ENCODE results near the gene BCAR1.

Gene BCAR1

DNA sequence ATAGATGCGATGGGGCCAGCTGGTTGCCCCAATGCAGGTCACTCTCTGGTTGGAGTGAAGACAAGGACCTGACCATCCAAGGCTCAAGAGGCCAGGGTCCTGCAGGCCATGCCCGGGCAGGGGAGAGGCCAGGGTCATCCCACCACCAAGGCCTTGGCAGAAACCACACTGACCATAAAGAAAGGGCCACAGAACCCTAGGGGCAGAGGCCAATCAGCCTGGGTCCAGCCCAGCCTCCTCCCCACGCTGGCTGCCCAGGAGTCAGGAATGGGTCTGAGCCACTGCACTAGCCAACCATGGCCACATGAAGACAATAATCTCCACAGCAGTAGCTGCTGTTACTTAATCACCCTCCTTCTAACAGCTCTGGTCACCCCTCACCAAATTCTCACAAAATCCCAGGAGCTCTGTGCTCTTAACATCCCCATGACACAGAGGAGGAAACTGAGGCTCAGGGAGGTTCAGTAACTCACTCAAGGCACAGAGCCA, 10.2 kb upstream of the BCAR1 start:
- Histone ChIP-seq H3K4me1 (ENCODE audit: control insufficient read depth, insufficient read depth, low read length) (peaks cover 56% of the 10 kb centered on the region), H3K36me3 (ENCODE audit: insufficient read depth, low read length) (peaks cover 34% of the 10 kb centered on the region), H3K9me3 (replicated peaks; ENCODE audit: low read length) (no peaks in the 10 kb centered on the region)

DNA sequence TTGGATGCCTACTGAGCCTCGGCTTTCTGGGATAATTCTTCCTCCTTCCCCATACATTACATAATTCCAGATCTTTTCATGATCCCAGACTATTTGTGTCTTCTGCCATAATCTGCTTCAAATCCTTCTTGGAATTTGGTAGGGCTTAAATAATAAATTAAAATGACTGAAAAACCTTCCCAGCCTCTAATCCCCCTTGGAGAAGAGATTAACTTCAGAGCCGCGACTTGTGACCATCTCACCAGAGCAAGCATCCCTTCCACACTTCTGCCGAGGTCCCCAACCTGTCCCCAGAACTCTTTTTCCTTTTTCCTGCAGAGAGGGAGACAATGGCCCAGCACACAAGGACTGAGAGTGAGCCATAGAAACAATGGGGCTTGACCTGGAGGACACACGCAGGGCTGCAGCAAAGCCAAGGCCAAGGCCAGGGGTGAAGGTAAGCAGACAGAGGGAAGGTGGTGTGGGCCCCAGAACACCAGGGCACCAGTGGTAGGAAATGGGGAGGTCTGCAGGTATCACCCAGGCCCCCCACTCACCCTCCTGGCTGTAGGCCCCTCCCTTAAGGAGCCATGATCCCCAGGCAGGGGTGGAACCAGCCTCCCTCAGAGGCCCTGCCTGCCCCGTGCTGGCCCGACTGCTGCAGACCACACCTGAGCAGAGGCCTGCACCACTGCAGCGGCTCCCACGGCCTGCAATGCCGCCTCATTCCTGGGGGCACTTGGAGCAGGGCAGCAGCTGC, 9.6 kb upstream of the BCAR1 start:
- Histone ChIP-seq H3K4me1 (ENCODE audit: control insufficient read depth, insufficient read depth, low read length) (peaks cover 56% of the 10 kb centered on the region), H3K9me3 (replicated peaks; ENCODE audit: low read length) (no peaks in the 10 kb centered on the region), H3K4me3 (ENCODE audit: low read length) (no peak overlapping the region), H3K4me2 (ENCODE audit: low read length) (no peak overlapping the region), H3K27me3 (ENCODE audit: control insufficient read depth, insufficient read depth, low read length) (no peaks in the 10 kb centered on the region), H3K9ac (ENCODE audit: low read depth, low read length) (no peak overlapping the region), H3K36me3 (ENCODE audit: insufficient read depth, low read length) (peaks cover 34% of the 10 kb centered on the region)

More for the DNA sequence above, 10.2 kb upstream of the BCAR1 start:
- no peak overlapping the region for H3K4me2 ChIP-seq (ENCODE audit: low read length)
- H3K9ac ChIP-seq (ENCODE audit: low read depth, low read length): no peak overlapping the region
- H3K4me3 ChIP-seq (ENCODE audit: low read length): no peak overlapping the region
- H3K27me3 ChIP-seq (ENCODE audit: control insufficient read depth, insufficient read depth, low read length): no peaks in the 10 kb centered on the region

DNA sequence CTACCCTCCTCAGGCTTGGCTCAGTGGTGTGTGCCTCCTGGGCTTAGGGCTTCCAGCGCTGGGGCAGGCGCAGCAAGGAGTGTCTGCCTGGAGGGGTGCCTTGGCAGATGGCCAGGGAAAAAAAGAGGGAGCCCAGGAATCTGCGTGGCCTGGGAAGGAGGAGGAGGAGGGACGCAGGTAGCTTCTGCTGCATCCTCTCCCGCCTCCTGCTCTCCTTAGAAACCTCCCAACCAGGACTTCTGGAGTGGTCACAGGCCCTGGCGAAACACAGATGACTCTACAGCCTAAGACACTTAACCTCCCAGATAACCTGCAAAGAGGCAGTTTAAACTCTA, 7.3 kb upstream of the BCAR1 start:
- Histone ChIP-seq H3K27me3 (ENCODE audit: control insufficient read depth, insufficient read depth, low read length) (no peaks in the 10 kb centered on the region), H3K4me2 (ENCODE audit: low read length) (no peak overlapping the region)

DNA sequence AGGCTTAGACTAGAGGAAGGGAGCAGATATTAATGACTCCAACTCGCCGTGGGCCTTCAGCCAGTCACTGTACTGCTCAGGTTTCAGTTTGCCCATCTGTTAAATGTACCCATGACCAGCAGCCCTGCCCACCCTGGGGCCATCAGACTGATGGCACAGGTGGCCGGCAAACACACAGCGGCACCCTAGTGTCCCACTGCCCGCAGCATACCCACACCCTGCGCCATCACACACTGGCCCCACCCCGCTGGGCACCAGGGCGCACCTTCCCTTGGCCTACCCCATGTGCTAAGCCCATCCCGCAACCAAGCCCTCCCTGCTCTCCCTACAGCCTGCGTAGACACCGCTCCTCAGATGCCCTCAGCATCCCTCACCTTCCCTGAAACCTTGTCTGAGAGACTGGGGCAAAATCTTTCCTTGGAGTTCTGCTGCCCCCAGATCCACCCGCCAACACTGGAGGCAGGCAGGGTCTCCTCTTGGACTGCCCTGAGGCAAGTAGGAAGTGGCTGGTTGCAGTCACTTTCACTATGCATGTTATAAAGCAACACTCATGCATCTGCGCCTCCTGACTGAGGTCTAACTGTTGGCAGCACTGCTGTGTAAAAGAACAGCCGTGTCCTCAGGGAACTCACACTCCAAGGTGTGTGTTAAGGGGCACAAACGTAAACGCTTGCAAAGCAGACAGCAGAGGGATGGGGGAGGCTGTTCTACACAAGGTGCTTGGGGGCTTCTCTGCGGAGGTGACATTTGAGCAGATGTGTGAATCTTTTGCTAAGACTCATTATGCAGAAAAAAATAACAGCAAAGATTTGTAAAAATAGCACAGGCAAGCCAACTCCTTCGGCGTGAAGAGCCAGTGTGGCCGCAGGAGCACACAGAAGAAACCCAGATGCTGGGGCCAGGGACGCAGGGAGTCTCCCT, 6.7 kb upstream of the BCAR1 start:
- peak overlapping the region; percentile 20 for H3K4me2 ChIP-seq (ENCODE audit: low read length)
- H3K4me1 ChIP-seq (ENCODE audit: control insufficient read depth, insufficient read depth, low read length): peaks cover 63% of the 10 kb centered on the region
- H3K9ac ChIP-seq (ENCODE audit: low read depth, low read length): no peak overlapping the region
- H3K9me3 ChIP-seq (replicated peaks; ENCODE audit: low read length): no peaks in the 10 kb centered on the region
- H3K27me3 ChIP-seq (ENCODE audit: control insufficient read depth, insufficient read depth, low read length): no peaks in the 10 kb centered on the region
- H3K4me3 ChIP-seq (ENCODE audit: low read length): no peak overlapping the region
- H3K36me3 ChIP-seq (ENCODE audit: insufficient read depth, low read length): peaks cover 29% of the 10 kb centered on the region

More for the DNA sequence above, 7.3 kb upstream of the BCAR1 start:
- H3K36me3 ChIP-seq (ENCODE audit: insufficient read depth, low read length): peaks cover 34% of the 10 kb centered on the region
- peaks cover 63% of the 10 kb centered on the region for H3K4me1 ChIP-seq (ENCODE audit: control insufficient read depth, insufficient read depth, low read length)
- H3K9me3 ChIP-seq (replicated peaks; ENCODE audit: low read length): no peaks in the 10 kb centered on the region
- no peak overlapping the region for H3K4me3 ChIP-seq (ENCODE audit: low read length)
- H3K9ac ChIP-seq (ENCODE audit: low read depth, low read length): no peak overlapping the region

DNA sequence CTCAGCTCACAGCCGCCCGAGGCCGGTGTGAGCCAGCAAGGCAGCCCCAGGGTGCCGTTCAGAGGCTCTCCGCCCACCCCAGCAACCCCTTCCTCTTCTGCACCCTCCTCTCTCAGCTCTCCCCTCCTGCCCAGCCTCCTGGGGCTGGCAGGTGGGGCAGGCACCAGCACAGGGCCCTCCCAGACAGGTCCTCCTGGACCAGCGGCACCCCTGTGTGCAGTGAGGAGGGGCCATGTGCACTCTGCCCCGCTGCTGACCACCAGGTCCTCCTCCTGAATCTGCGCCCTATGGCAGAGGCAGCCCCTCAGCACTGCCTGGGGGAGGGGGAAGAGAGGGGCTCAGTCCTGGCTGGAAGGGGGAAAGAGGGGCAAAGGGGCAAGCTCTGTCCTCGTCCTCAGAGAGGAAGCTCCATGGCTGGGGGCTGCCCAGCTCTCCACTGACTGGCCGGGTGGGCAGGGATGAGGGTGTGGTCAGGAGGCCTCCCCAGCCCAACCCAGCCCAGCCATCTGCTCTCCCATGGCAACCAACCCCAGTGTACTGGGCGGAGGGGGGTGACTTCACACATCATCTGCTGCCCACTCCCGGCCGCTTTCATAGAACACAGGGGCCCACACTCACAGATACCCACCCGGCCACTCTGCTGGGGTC, 5.4 kb upstream of the BCAR1 start:
- peak overlapping the region; percentile 18 for H3K4me2 ChIP-seq (ENCODE audit: low read length)
- peaks cover 22% of the 10 kb centered on the region for H3K36me3 ChIP-seq (ENCODE audit: insufficient read depth, low read length)
- no peak overlapping the region for H3K4me3 ChIP-seq (ENCODE audit: low read length)
- H3K27me3 ChIP-seq (ENCODE audit: control insufficient read depth, insufficient read depth, low read length): no peaks in the 10 kb centered on the region
- peaks cover 63% of the 10 kb centered on the region for H3K4me1 ChIP-seq (ENCODE audit: control insufficient read depth, insufficient read depth, low read length)
- H3K9me3 ChIP-seq (replicated peaks; ENCODE audit: low read length): no peaks in the 10 kb centered on the region
- peak overlapping the region; percentile 48 for H3K9ac ChIP-seq (ENCODE audit: low read depth, low read length)

DNA sequence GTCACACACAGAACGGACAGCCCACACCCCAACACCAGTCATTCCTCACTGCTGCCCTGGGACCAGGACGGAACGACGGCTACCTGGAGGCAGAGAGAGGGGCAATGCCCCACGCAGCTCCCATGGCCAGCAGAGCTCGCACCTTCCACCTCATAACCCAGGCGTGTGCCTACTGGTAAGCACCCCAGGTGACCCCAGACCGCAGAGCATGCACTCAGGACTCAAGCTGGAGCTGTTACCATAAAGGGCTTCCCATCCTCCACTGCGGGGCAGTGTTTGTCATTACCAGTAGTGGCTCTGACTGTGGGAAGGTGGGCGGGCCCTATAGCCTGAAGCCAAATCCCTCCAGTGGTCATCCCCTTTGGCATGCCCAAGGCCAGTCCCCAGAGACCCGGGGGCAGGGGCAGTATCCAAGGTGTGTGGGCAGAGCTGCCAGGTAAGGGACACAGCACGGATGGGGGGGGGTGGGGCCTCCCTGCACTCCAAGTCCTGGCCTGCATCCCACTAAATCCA, 4.7 kb upstream of the BCAR1 start:
- Histone ChIP-seq H3K4me3 (ENCODE audit: low read length) (no peak overlapping the region), H3K4me2 (ENCODE audit: low read length) (no peak overlapping the region), H3K27me3 (ENCODE audit: control insufficient read depth, insufficient read depth, low read length) (no peaks in the 10 kb centered on the region), H3K36me3 (ENCODE audit: insufficient read depth, low read length) (peaks cover 20% of the 10 kb centered on the region), H3K9ac (ENCODE audit: low read depth, low read length) (peak overlapping the region; percentile 14), H3K9me3 (replicated peaks; ENCODE audit: low read length) (no peaks in the 10 kb centered on the region), H3K4me1 (ENCODE audit: control insufficient read depth, insufficient read depth, low read length) (peaks cover 63% of the 10 kb centered on the region)

DNA sequence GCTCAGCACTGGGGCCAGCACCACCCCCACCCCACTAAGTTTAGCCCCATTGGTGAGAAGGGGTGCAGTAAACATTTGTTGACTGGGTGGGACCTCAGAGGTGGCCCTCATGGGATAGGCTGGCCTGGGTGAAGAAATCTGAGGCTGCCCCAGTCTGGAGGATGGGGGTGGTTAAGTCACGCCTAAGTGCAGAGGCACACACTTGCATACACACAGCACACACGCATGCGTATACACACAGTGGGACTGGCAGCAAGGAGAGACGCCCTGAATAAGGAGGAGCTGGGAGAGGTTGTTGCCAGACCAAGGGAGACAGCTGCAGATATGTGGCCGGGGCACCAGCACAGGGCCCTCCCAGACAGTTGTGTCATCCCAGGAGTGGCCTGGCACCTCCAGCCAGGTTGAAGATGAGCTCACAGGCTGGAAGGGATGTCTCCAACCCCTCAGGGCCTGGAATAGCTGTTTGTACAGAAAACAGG, 3.0 kb upstream of the BCAR1 start:
- Histone ChIP-seq H3K4me3 (ENCODE audit: low read length) (peak overlapping the region; percentile 30), H3K4me2 (ENCODE audit: low read length) (peak overlapping the region; percentile 75), H3K27me3 (ENCODE audit: control insufficient read depth, insufficient read depth, low read length) (no peaks in the 10 kb centered on the region), H3K36me3 (ENCODE audit: insufficient read depth, low read length) (peaks cover 20% of the 10 kb centered on the region), H3K9me3 (replicated peaks; ENCODE audit: low read length) (no peaks in the 10 kb centered on the region), H3K9ac (ENCODE audit: low read depth, low read length) (peak overlapping the region; percentile 73), H3K4me1 (ENCODE audit: control insufficient read depth, insufficient read depth, low read length) (peaks cover 69% of the 10 kb centered on the region)

DNA sequence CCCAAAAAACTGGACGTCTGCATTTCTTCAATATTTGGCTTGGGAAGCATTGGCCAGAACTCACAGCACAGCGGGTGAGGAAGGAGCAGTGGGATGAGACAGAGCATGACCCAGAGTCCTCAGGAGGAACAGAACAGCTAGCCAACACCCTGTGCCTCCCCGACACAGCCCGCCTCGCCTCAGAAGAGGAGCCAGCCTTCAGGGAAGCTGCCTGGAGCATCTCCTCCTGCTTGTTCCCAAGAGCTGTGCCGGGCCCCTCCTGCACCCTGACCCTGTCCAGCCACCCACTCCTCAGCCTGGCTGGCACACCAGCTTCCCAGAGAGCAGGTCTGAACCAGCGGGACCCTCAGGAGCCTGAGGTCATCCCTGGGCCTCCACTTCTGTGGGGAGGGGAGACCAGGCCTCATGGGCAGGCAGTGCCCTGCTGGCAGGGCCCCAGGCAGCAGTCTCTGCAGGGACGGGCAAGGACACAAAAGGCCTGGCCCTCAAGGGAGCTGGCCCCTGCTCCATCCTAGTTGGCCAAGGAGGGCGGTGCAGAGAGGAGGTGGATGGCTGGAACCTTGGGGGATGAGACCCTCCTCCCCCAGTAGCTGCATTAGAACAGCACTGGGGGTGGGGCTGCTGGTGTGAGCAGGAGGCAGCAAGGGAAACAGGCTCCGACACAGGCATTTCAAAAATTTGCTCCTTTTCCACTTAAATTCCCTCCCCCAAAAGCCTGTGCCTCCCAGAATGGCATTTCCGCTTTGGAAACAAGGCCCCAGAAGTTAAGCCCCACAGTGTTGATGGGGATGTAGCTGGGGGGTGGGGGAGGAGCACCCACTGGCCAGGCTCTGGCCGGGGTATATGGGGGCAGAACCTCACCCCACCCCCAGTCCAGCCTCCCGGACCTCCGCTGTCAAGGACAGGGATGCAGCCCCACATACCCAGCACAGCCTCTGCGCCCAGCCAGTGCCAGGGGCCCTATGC, 1.8 kb upstream of the BCAR1 start:
- peak overlapping the region; percentile 49 for H3K4me3 ChIP-seq (ENCODE audit: low read length)
- peaks cover 81% of the 10 kb centered on the region for H3K4me1 ChIP-seq (ENCODE audit: control insufficient read depth, insufficient read depth, low read length)
- H3K27me3 ChIP-seq (ENCODE audit: control insufficient read depth, insufficient read depth, low read length): no peaks in the 10 kb centered on the region
- H3K9ac ChIP-seq (ENCODE audit: low read depth, low read length): peak overlapping the region; percentile 73
- no peaks in the 10 kb centered on the region for H3K9me3 ChIP-seq (replicated peaks; ENCODE audit: low read length)
- peaks cover 15% of the 10 kb centered on the region for H3K36me3 ChIP-seq (ENCODE audit: insufficient read depth, low read length)
- peak overlapping the region; percentile 75 for H3K4me2 ChIP-seq (ENCODE audit: low read length)

DNA sequence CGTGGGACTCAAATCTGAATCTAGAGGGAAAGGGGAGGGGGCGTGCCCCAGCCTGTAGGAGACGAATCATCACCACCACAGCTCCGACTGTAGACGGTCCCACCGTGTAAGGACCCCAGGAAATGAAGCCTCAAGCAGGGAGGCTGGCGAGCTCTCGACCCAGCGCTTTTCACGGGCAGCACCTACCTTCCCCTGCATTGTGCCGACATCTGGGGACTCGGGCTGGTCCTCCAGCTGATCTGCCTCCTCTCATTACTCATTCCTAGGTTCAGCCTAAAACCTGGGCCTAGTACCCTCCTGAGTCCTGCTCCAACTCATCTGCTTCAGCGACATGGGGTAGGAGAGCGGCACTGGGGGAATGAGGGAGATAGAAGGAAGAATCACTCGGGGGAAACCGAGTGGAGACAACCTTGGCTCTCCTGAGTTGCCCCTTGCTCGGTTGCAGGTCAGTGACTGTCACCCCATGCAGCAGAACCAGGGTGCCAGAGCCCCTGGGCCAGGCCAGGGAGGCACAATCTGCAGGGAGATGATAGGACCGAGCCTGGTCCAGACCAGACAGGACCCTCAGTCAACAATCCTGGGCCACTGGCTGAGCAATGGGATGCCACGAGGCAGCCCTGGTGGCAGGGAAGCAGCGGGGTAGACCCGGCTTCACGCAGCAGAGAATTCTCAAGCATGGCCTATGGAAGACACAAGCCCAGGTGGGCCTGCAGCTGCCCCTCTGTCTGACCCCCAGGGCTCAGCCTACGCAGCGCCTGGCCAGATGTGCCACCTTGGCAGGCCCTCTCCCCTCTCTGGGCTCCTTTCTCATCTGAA, 833 bp upstream of the BCAR1 start:
- Histone ChIP-seq H3K9me3 (replicated peaks; ENCODE audit: low read length) (no peaks in the 10 kb centered on the region), H3K27me3 (ENCODE audit: control insufficient read depth, insufficient read depth, low read length) (no peaks in the 10 kb centered on the region), H3K4me1 (ENCODE audit: control insufficient read depth, insufficient read depth, low read length) (peaks cover 82% of the 10 kb centered on the region), H3K4me3 (ENCODE audit: low read length) (peak overlapping the region; percentile 55), H3K4me2 (ENCODE audit: low read length) (peak overlapping the region; percentile 75), H3K9ac (ENCODE audit: low read depth, low read length) (peak overlapping the region; percentile 73), H3K36me3 (ENCODE audit: insufficient read depth, low read length) (peaks cover 12% of the 10 kb centered on the region)

DNA sequence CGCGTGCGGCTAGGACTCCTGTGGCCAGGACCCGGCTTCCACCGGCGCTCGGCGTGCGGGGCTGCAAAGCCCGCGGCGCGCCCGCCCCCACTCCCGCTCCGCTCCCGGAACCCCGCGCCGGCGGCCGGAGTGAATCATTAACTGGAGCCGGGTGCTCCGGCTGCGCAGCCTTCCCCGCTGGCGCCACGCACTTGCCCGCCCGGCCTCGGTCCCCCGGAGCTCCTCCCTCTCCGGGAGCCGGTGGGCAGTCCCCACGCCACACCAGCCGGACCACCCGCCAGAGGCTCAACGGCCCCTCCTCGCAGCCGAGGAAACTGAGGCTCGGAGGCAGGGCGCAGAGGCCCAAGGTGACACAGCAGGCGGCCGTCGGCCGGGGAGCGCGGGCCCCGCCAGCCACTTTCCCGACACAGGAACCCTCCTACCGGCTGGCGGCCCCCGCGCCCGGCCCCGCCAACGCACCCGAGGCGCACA, 580 bp downstream of the BCAR1 start:
- Histone ChIP-seq H3K36me3 (ENCODE audit: insufficient read depth, low read length) (peaks cover 12% of the 10 kb centered on the region), H3K9me3 (replicated peaks; ENCODE audit: low read length) (no peaks in the 10 kb centered on the region), H3K4me1 (ENCODE audit: control insufficient read depth, insufficient read depth, low read length) (peaks cover 82% of the 10 kb centered on the region), H3K4me2 (ENCODE audit: low read length) (peak overlapping the region; percentile 99), H3K4me3 (ENCODE audit: low read length) (peak overlapping the region; percentile 94), H3K27me3 (ENCODE audit: control insufficient read depth, insufficient read depth, low read length) (no peaks in the 10 kb centered on the region), H3K9ac (ENCODE audit: low read depth, low read length) (peak overlapping the region; percentile 99)

Data from skeletal muscle satellite cell (primary cell).